Measurements from ENCODE around the gene CRNN.

- TF ChIP-seq CTCF (IDR thresholded peaks at IDR 0.05 in 2 of 3, conservative IDR thresholded peaks at IDR 0.05 in 1 of 3; ENCODE audit: control insufficient read depth in 2 of 3, extremely low read depth in 1 of 3, insufficient read depth in 1 of 3, low read depth in 3 of 3, low read length in 3 of 3) (no peak), SRF (IDR thresholded peaks at IDR 0.05; ENCODE audit: low read depth in 2 of 2, low read length in 2 of 2) (no peak), POLR2A (IDR thresholded peaks at IDR 0.05; ENCODE audit: low read depth, low read length) (no peak), BRCA1 (IDR thresholded peaks at IDR 0.05; ENCODE audit: low read depth, low read length) (no peak)
These were observed 43.0 kb upstream of the CRNN start for GRCh38 chr1:152457071-152457470.

Data from GM12878 (cell line).